Neutrophil (primary cell): ENCODE results near the gene TMEM59L.
"Not testable (repeated sequence)": the region's sequence is repeated elsewhere in the genome, so short reads cannot be mapped to it uniquely, and the experiment has no call there.

Source experiments
- H3K27ac ChIP-seq: fragments of 200-600 bp; sonication (generic); 2 replicates; pipeline ENCODE4 v1.5.1; 2016; ENCODE audit warnings: mild to moderate bottlenecking, moderate library complexity
- H3K27me3 ChIP-seq: fragments of 200-600 bp; sonication (generic); 2 replicates; pipeline ENCODE4 v1.6.0; 2016; ENCODE audit warnings: mild to moderate bottlenecking
- H3K36me3 ChIP-seq: fragments of 200-600 bp; sonication (generic); 2 replicates; pipeline ENCODE4 v1.5.1; 2017
- H3K4me1 ChIP-seq, 2 experiments: fragments of 200-600 bp in 1 of 2; sonication (generic) in 1 of 2; 1 replicate in 1 of 2; 2 replicates in 1 of 2; pipeline versions ENCODE4 v1.5.1 to v1.6.1; 2013 to 2016; ENCODE audit warnings: low read depth in 1 of 2, low read length in 1 of 2, mild to moderate bottlenecking in 1 of 2, moderate library complexity in 1 of 2; ENCODE audit not compliant: control insufficient read depth in 1 of 2, insufficient read depth in 1 of 2
- H3K4me3 ChIP-seq, 2 experiments: fragments of 200-600 bp in 1 of 2; sonication (generic) in 1 of 2; 1 replicate in 1 of 2; 2 replicates in 1 of 2; pipeline ENCODE4 v1.5.1; 2013 to 2016; ENCODE audit warnings: low read depth in 1 of 2, low read length in 1 of 2, mild to moderate bottlenecking in 1 of 2, moderate library complexity in 1 of 2
- H3K9me3 ChIP-seq: fragments of 200-600 bp; sonication (generic); 2 replicates; pipeline ENCODE4 v1.5.1; 2016
- TF ChIP-seq, protein P1 (sequence below): fragments of 200-600 bp; sonication (generic); IDR thresholded peaks from 2 replicates; pipeline ENCODE4 v1.5.1; 2016; ENCODE audit warnings: antibody characterized with exemption

Gene TMEM59L

DNA sequence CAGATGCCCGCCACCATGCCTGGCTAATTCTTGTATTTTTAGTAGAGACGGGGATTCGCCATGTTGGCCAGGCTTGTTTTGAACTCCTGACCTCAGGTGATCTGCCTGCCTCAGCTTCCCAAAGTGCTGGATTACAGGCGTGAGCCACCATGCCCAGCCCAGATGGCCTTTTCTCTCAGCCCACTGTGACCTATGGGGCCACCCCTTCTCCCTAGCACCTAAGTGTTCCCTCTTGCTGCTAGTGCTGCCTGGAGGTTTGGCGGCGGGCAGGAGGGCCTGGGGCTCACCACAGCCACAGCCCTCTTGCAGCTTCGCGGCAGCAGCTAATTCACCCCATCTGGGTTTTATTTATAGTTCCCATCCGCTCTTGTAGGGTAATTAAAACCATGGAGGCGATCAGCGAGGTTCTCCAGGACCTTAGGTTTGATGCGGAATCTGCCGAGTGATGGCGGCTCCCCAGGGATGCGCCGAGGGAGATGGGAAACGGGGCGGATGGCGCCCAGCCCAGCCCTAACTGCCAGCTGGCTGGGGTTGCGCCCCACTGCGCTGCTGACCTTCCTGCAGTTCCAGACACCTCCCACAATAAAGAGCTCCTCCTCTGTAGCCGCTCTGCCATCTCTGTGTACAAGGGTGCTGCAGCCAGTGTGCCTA lies 20.8 kb upstream of the TMEM59L start:
- peaks cover 42% of the 10 kb centered on the region for H3K27me3 ChIP-seq
- H3K4me3 ChIP-seq, result no peak overlapping the region
- H3K36me3 ChIP-seq, result no peaks in the 10 kb centered on the region
- H3K4me1 ChIP-seq, result peaks cover 34 to 38% of the 10 kb centered on the region in 2 experiments
- no peaks in the 10 kb centered on the region for H3K9me3 ChIP-seq
- TF ChIP-seq, protein P1, sequence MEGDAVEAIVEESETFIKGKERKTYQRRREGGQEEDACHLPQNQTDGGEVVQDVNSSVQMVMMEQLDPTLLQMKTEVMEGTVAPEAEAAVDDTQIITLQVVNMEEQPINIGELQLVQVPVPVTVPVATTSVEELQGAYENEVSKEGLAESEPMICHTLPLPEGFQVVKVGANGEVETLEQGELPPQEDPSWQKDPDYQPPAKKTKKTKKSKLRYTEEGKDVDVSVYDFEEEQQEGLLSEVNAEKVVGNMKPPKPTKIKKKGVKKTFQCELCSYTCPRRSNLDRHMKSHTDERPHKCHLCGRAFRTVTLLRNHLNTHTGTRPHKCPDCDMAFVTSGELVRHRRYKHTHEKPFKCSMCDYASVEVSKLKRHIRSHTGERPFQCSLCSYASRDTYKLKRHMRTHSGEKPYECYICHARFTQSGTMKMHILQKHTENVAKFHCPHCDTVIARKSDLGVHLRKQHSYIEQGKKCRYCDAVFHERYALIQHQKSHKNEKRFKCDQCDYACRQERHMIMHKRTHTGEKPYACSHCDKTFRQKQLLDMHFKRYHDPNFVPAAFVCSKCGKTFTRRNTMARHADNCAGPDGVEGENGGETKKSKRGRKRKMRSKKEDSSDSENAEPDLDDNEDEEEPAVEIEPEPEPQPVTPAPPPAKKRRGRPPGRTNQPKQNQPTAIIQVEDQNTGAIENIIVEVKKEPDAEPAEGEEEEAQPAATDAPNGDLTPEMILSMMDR, result no peak
- H3K27ac ChIP-seq, result no peak overlapping the region

DNA sequence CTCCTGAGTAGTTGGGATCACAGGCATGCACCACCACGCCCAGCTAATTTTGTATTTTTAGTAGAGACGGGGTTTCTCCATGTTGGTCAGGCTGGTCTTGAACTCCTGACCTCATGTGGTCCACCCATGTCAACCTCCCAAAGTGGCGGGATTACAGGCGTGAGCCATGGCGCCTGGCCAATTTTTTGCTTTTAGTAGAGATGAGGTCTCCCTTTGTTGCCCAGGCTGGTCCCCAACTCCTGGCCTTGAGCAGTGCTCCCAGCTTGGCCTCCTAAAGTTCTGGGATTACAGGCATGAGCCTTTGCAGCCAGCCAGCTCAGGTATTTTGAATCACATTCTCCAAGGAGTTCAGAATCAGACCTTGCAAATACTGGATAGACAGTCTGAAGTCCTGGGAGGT lies 19.9 kb upstream of the TMEM59L start:
- not testable (repeated sequence) for H3K36me3 ChIP-seq, H3K27ac ChIP-seq, H3K9me3 ChIP-seq, H3K4me3 ChIP-seq
- Histone ChIP-seq H3K4me1 (peaks cover 37 to 40% of the 10 kb centered on the region in 2 experiments), H3K27me3 (peaks cover 49% of the 10 kb centered on the region)

DNA sequence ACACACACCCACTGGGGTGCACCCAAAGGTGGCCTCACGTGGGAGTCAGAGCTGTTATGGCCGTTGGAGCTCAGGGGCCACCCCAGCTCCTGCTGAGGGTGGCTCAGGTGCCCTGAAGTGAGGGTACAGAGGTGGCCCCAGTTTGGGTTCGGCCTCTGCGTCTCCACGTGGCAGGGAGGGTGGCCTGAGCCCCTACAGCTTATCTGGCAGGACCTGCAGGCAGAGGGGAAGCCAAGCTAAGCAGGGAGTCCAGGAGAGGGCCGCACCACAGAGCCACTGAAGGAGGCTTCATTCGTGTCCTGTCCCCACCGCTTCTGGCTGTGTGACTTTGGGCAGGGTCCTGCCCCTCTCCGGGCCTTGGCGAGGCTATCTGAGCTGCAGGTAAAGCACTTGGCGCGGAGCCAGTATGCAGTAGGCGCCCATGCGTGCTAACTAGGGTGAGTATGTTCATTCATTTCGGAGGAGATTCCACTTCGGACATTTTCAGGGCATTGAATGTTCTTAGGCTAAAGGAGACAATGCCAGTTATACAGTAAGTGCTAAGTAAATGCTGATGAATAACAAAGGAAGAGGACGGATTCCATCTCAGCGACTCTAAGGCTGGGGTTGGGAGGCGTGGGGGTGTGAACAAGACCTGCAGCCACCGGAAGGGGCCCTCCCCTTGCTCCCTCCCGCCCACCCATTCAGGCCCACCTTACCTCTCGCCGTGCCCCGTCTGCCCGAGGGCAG lies 19.1 kb upstream of the TMEM59L start:
- TF ChIP-seq, protein P1, result no peak
- H3K36me3 ChIP-seq, result no peaks in the 10 kb centered on the region
- H3K9me3 ChIP-seq, result no peaks in the 10 kb centered on the region
- H3K4me1 ChIP-seq, result peaks cover 29 to 32% of the 10 kb centered on the region in 2 experiments
- H3K4me3 ChIP-seq, result no peak overlapping the region
- peaks cover 57% of the 10 kb centered on the region for H3K27me3 ChIP-seq
- H3K27ac ChIP-seq, result peak overlapping the region; percentile 57

DNA sequence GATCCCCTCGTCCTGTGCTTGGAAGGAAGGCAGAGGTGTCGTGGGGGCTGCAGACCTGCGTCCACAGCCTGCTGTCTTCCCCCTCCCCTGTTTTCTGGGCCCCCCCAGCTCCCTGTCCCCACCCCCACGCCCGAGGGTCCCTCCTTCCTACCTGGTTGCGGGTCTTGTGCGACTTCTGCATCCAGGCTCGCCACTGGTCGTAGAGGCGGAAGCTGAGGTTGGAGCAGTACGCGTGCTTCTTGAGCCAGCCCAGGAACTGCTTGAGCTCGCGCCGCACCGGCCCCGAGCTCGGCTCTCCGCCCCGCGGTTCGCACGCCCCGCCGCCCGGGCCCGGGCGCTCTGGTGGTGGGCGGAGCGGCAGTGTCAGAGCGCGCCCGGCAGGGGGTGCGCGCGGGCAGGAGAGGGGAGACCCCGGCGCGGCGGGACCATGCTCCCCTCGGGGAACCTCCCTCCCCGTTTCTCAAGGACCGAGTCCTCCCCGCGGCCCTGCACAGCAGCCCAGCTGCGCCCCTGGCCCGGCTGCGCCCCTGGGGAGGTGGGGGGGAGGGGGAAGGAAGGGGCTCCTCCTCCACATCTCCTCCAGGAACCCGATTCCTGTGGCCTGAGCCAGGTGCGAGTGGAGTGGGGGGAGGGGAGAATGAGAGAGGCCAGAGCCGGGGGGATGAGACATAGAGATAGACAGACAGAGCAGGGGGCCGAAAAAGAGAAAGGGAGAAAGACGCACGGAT lies 18.4 kb upstream of the TMEM59L start:
- Histone ChIP-seq H3K27me3 (peaks cover 64% of the 10 kb centered on the region), H3K36me3 (no peaks in the 10 kb centered on the region), H3K4me3 (peak overlapping the region; percentile 23 to 54), H3K27ac (peak overlapping the region; percentile 57), H3K4me1 (peaks cover 27 to 29% of the 10 kb centered on the region in 2 experiments), H3K9me3 (no peaks in the 10 kb centered on the region)
- TF ChIP-seq, protein P1, result peak; percentile 82

DNA sequence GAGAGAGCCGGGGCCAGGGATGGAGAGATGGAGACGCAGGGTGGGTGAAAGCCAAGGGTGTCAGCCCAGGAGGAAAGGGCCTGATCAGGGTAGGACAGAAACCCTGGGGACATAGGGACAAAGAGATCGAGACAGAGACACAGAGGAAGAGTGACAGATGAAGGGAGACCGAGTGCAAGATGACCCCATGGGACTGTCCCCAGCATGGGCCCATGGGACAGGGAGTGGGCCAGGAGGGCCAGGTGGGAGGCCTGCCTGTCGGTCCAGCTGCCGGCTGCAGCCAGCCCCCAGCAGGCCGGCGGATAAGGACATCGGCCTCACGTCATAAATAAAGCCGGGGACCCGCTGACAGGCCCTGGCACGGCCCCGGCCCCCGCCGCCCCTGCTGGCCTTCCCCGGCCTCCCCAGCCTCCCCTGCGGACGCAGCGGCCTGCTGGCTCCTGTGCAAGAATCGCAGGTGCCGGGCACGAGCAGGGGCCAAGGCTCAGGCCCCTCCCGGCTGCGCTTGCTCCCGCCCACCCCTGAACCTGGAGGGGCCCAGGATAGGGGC lies 17.8 kb upstream of the TMEM59L start:
- Histone ChIP-seq H3K9me3 (no peaks in the 10 kb centered on the region), H3K36me3 (no peaks in the 10 kb centered on the region), H3K4me3 (peak overlapping the region; percentile 23 to 54), H3K27me3 (peaks cover 71% of the 10 kb centered on the region), H3K4me1 (peaks cover 20 to 23% of the 10 kb centered on the region in 2 experiments), H3K27ac (no peak overlapping the region)
- TF ChIP-seq, protein P1, result no peak
